NCI-H2196 (cell line): ENCODE results near the gene ZNF785.
"Not testable (repeated sequence)": the region's sequence is repeated elsewhere in the genome, so short reads cannot be mapped to it uniquely, and the experiment has no call there.

Experiments used
- DNase-seq: peaks from one replicate; lab custom pipeline; 2025; ENCODE audit not compliant: unreplicated experiment; lab: John Stamatoyannopoulos, UW

Gene ZNF785

GRCh38 chr16:30541502-30542329 lies 43.8 kb downstream of the ZNF785 start:
- no peak for DNase-seq

GRCh38 chr16:30540916-30541464 lies 44.5 kb downstream of the ZNF785 start:
- DNase-seq = not testable (repeated sequence)

GRCh38 chr16:30539986-30540526 lies 45.4 kb downstream of the ZNF785 start:
- not testable (repeated sequence) for DNase-seq

- no peak for DNase-seq
Measured at GRCh38 chr16:30539000-30539964, 46.2 kb downstream of the ZNF785 start.

GRCh38 chr16:30536391-30537024 lies 49.0 kb downstream of the ZNF785 start:
- DNase-seq = not testable (repeated sequence)

GRCh38 chr16:30535777-30536190 lies 49.7 kb downstream of the ZNF785 start:
- DNase-seq = peak; percentile 64

- DNase-seq = peak; percentile 57
Measured at GRCh38 chr16:30535106-30535776, 50.3 kb downstream of the ZNF785 start.

GRCh38 chr16:30534368-30535105 lies 51.0 kb downstream of the ZNF785 start, which contains the start of gene ZNF747:
TSS of gene ZNF747 (minus strand) at chr16:30534858. CDS start at chr16:30534679, 179 bp downstream.
- DNase-seq = peak; percentile 95

GRCh38 chr16:30533748-30534367 lies 51.6 kb downstream of the ZNF785 start:
- DNase-seq = no peak

GRCh38 chr16:30533146-30533522 lies 52.4 kb downstream of the ZNF785 start:
- DNase-seq = no peak

GRCh38 chr16:30532285-30533145 lies 53.0 kb downstream of the ZNF785 start:
- no peak for DNase-seq
